ENCODE results near the gene UCHL5. TPM values are rescaled to one million over a fixed set of nuclear protein-coding genes. Genes with fewer than 3 reads are reported as not detected.

UCHL5 gene
- total and polyA plus RNA-seq, 7 donors: 19.9 to 47.6 (median 24.6) TPM

DNA sequence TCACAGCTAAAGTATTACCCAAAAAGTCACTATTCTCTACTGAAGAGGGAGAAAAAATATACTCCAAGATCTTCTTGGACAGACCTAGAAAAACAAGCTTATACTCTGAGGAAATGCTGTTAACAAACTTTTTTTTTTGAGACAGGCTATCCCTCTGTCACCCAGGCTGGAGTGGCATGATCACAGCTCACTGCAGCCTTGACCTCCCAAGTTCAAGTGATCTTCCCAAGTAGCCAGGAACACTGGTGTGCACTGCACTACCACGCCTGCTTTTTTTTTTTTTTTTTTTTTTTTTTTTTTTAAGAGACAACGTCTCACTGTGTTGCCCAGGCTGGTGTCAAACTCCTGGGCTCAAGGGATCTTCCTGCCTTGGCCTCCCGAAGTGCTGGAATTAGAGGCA, 28.7 kb upstream of the UCHL5 start:
- Histone ChIP-seq H3K27ac (no peak overlapping the region), H3K4me1 (no peaks in the 10 kb centered on the region), H3K9me3 (no peaks in the 10 kb centered on the region), H3K4me3 (no peak overlapping the region), H3K36me3 (peaks cover 0 to 66% (median 15%) of the 10 kb centered on the region in 4 donors), H3K27me3 (no peaks in the 10 kb centered on the region)
- TF ChIP-seq, protein P1, sequence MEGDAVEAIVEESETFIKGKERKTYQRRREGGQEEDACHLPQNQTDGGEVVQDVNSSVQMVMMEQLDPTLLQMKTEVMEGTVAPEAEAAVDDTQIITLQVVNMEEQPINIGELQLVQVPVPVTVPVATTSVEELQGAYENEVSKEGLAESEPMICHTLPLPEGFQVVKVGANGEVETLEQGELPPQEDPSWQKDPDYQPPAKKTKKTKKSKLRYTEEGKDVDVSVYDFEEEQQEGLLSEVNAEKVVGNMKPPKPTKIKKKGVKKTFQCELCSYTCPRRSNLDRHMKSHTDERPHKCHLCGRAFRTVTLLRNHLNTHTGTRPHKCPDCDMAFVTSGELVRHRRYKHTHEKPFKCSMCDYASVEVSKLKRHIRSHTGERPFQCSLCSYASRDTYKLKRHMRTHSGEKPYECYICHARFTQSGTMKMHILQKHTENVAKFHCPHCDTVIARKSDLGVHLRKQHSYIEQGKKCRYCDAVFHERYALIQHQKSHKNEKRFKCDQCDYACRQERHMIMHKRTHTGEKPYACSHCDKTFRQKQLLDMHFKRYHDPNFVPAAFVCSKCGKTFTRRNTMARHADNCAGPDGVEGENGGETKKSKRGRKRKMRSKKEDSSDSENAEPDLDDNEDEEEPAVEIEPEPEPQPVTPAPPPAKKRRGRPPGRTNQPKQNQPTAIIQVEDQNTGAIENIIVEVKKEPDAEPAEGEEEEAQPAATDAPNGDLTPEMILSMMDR (IDR thresholded peaks at IDR 0.05): no peak
- TF ChIP-seq EP300 (IDR thresholded peaks at IDR 0.05): no peak
- TF ChIP-seq POLR2A (IDR thresholded peaks at IDR 0.05): no peak
- TF ChIP-seq POLR2AphosphoS5 (IDR thresholded peaks at IDR 0.05): no peak
- WGBS, 2 donors: 48 to 69% methylated on average over 3 of the region's 3 CpGs
- intact Hi-C loops (cut with DNase I): no loop called here
- DNase-seq: no peak

DNA sequence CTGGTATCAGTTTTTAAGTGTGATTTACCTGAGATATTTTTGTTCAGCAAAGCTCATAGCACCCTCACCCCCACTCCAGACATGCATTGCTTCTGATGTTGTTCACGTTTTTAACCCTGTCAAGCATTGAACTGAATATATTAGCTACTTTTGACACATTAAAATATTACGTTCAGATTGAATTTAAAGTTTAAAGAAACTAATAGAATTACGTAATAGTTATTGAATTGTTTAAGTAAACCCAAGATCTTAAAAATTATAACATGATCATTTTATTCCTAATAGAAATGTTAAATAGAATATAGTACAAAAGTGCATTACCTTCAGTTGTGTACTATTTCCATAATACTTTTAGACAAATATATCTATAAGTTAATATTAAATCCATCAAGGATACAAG, 27.2 kb upstream of the UCHL5 start:
- Histone ChIP-seq H3K27ac (no peak overlapping the region), H3K4me1 (no peaks in the 10 kb centered on the region), H3K36me3 (peaks cover 0 to 74% (median 23%) of the 10 kb centered on the region in 4 donors), H3K9me3 (no peaks in the 10 kb centered on the region), H3K4me3 (no peak overlapping the region), H3K27me3 (no peaks in the 10 kb centered on the region)
- TF ChIP-seq POLR2A (IDR thresholded peaks at IDR 0.05): no peak
- TF ChIP-seq POLR2AphosphoS5 (IDR thresholded peaks at IDR 0.05): no peak
- no peak for TF ChIP-seq EP300 (IDR thresholded peaks at IDR 0.05)
- TF ChIP-seq, protein P1 (IDR thresholded peaks at IDR 0.05): no peak
- intact Hi-C loops (cut with DNase I): no loop called here
- WGBS, 2 donors: 91% methylated on average over 3 of the region's 3 CpGs
- DNase-seq: no peak

DNA sequence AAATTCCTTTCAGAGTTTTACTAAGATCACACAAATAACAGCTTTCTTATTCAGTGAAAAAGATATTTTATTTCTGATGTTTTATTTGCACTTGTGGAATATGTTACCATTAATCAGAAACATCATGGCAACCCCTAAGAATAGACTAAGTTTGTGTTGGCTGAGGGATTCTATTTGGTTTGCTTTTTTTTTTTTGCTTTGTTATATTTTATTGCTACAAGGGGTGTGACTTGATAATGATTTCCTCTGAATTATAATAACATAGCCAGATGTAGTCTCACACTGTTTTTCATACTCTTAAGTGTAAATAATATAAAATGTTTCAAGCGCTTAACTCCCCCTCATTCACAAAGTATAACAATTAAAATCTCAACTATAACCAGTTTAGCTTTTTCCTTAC, 26.1 kb upstream of the UCHL5 start:
- H3K4me3 ChIP-seq: no peak overlapping the region
- no peak overlapping the region for H3K27ac ChIP-seq
- no peaks in the 10 kb centered on the region for H3K27me3 ChIP-seq
- 29 to 67% methylated on average over 1 of the region's 1 CpG for WGBS, 2 donors
- TF ChIP-seq, protein P1 (IDR thresholded peaks at IDR 0.05): no peak
- TF ChIP-seq EP300 (IDR thresholded peaks at IDR 0.05) (no peak), POLR2A (IDR thresholded peaks at IDR 0.05) (no peak), POLR2AphosphoS5 (IDR thresholded peaks at IDR 0.05) (no peak)
- no peak for DNase-seq
- no peaks in the 10 kb centered on the region for H3K9me3 ChIP-seq
- no peaks in the 10 kb centered on the region for H3K4me1 ChIP-seq
- intact Hi-C loops (cut with DNase I): no loop called here
- H3K36me3 ChIP-seq: peaks cover 0 to 74% (median 23%) of the 10 kb centered on the region in 4 donors

DNA sequence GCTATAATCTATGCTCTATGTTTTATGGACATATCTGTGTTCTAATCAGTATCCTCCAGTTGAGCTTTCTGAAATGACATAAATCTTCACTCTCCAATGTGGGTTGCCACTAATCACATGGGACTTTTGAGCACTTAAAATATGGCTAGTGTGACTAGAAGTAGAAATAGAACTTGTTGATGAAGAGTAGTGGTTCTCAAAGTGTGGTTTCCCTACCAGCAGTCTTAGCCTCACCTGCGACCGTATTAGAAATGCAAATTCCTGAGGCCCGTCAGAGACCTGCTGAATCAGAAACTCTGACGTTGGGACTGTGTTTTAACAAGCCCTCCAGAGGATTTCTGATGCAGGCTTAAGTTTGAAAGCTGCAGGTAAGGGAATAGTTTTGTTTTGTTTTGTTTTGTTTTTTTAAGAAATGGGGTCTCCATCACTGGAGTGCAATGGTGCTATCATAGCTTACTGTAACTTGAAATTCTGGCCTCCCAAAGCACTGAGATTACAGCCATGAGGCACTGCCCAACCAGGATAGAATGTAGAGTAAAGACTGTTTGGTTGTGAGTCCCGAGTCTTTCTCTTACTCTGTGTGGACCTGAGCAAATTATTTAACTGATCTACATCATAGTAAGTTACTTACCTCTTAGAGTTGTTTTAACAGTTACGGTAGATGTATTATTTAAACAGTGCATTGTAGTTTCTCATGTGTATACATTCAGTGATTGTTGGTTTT, 24.4 kb upstream of the UCHL5 start:
- Histone ChIP-seq H3K36me3 (peaks cover 6 to 82% (median 25%) of the 10 kb centered on the region in 4 donors), H3K4me3 (no peak overlapping the region), H3K27me3 (no peaks in the 10 kb centered on the region), H3K27ac (no peak overlapping the region), H3K4me1 (no peaks in the 10 kb centered on the region), H3K9me3 (no peaks in the 10 kb centered on the region)
- WGBS, 2 donors: 91 to 94% methylated on average over 6 of the region's 6 CpGs
- DNase-seq: no peak
- intact Hi-C loops (cut with DNase I): no loop called here
- TF ChIP-seq EP300 (IDR thresholded peaks at IDR 0.05): no peak
- TF ChIP-seq POLR2A (IDR thresholded peaks at IDR 0.05): no peak
- TF ChIP-seq, protein P1 (IDR thresholded peaks at IDR 0.05): no peak

DNA sequence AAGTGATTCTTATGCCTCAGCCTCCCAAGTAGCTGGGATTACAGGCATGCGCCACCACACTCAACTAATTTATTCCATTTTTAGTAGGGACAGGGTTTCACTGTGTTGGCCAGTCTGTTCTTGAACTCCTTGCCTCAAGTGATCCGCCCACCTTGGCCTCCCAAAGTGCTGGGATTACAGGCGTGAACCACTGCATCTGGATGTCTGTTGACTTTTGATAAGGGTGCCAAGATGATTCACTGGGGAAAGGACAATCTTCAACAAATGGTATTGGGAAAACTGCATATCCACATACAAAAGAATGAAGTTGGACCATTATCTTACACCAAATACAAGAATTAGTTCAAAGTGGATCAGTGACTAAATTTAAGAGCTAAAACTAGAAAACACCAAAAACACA, 20.0 kb upstream of the UCHL5 start:
- no peaks in the 10 kb centered on the region for H3K9me3 ChIP-seq
- no peaks in the 10 kb centered on the region for H3K27me3 ChIP-seq
- DNase-seq: no peak
- no peak overlapping the region for H3K27ac ChIP-seq
- no peak for TF ChIP-seq POLR2AphosphoS5 (IDR thresholded peaks at IDR 0.05)
- TF ChIP-seq, protein P1 (IDR thresholded peaks at IDR 0.05): no peak
- TF ChIP-seq POLR2A (IDR thresholded peaks at IDR 0.05): no peak
- TF ChIP-seq EP300 (IDR thresholded peaks at IDR 0.05): no peak
- peaks cover 0 to 4% (median 0%) of the 10 kb centered on the region in 4 donors for H3K4me1 ChIP-seq
- peaks cover 7 to 77% (median 30%) of the 10 kb centered on the region in 4 donors for H3K36me3 ChIP-seq
- intact Hi-C loops (cut with DNase I): no loop called here
- H3K4me3 ChIP-seq: no peak overlapping the region
- WGBS, 2 donors: 83 to 96% methylated on average over 3 of the region's 3 CpGs
